GM19438 (cell line): ENCODE results near the gene SLC8B1.

ENCODE experiments used
- ATAC-seq: cut with Tn5 transposase; IDR thresholded peaks from one replicate; pipeline ENCODE4 v1.9.1; 2021; ENCODE audit warnings: low read depth; ENCODE audit not compliant: unreplicated experiment

Gene SLC8B1

GRCh38 chr12:113296557-113297213 lies 38.2 kb downstream of the SLC8B1 start:
- ATAC-seq: no peak

- no peak for ATAC-seq
Measured at GRCh38 chr12:113295886-113296556, 38.9 kb downstream of the SLC8B1 start.

- ATAC-seq: no peak
Measured at GRCh38 chr12:113293100-113293499, 41.8 kb downstream of the SLC8B1 start.

- no peak for ATAC-seq
Measured at GRCh38 chr12:113292547-113292946, 42.4 kb downstream of the SLC8B1 start.

- no peak for ATAC-seq
Measured at GRCh38 chr12:113292091-113292490, 42.8 kb downstream of the SLC8B1 start.

- no peak for ATAC-seq
Measured at GRCh38 chr12:113291586-113291985, 43.3 kb downstream of the SLC8B1 start.

GRCh38 chr12:113290506-113290905 lies 44.4 kb downstream of the SLC8B1 start:
- no peak for ATAC-seq

- no peak for ATAC-seq
Measured at GRCh38 chr12:113289361-113289760, 45.5 kb downstream of the SLC8B1 start.

GRCh38 chr12:113287899-113288282 lies 47.0 kb downstream of the SLC8B1 start:
- ATAC-seq: no peak

- ATAC-seq: no peak
Measured at GRCh38 chr12:113287146-113287898, 47.6 kb downstream of the SLC8B1 start.

- ATAC-seq: no peak
Measured at GRCh38 chr12:113286712-113287111, 48.2 kb downstream of the SLC8B1 start.

GRCh38 chr12:113285679-113286610 lies 49.0 kb downstream of the SLC8B1 start:
- no peak for ATAC-seq

- no peak for ATAC-seq
Measured at GRCh38 chr12:113284751-113285150, 50.2 kb downstream of the SLC8B1 start.

GRCh38 chr12:113278633-113279032 lies 56.3 kb downstream of the SLC8B1 start:
- no peak for ATAC-seq

GRCh38 chr12:113278141-113278540 lies 56.8 kb downstream of the SLC8B1 start:
- no peak for ATAC-seq

- ATAC-seq: no peak
Measured at GRCh38 chr12:113277511-113277910, 57.4 kb downstream of the SLC8B1 start.

GRCh38 chr12:113276946-113277500 lies 57.9 kb downstream of the SLC8B1 start:
- no peak for ATAC-seq

- no peak for ATAC-seq
Measured at GRCh38 chr12:113276306-113276705, 58.6 kb downstream of the SLC8B1 start.

- ATAC-seq: no peak
Measured at GRCh38 chr12:113274848-113275247, 60.1 kb downstream of the SLC8B1 start.

GRCh38 chr12:113273053-113273725 lies 61.7 kb downstream of the SLC8B1 start:
- no peak for ATAC-seq
